ENCODE data around the gene PARVG. TPM values are rescaled to one million over a fixed set of nuclear protein-coding genes. Genes with fewer than 3 reads are reported as not detected.
A peak's percentile ranks its signal among the peaks of the same experiment; 100 is the strongest.

Gene PARVG
- total and polyA plus RNA-seq, 2 of the 8 experiments (the other 6 are each of a cell fraction or from before 2014, with no cell fraction given): 0.37 to 1.5 TPM

- H3K79me1 ChIP-seq (ENCODE audit: low read depth, low read length): no peaks in the 10 kb centered on the region
- FAIRE-seq: no peak
- no peak overlapping the region for H2BK120ac ChIP-seq (replicated peaks; ENCODE audit: low read depth, low read length)
- no peak for TF ChIP-seq POU5F1 (IDR thresholded peaks at IDR 0.05; ENCODE audit: low read depth, low read length)
- TF ChIP-seq NANOG (IDR thresholded peaks at IDR 0.05; ENCODE audit: insufficient read depth, low read depth, low read length, poor library complexity, severe bottlenecking): no peak
- TF ChIP-seq CREB1 (IDR thresholded peaks at IDR 0.05): no peak
- no peak for TF ChIP-seq EZH2 (IDR thresholded peaks at IDR 0.05; ENCODE audit: low read depth, low read length, severe bottlenecking)
- no peak for TF ChIP-seq EGR1 (IDR thresholded peaks at IDR 0.05; ENCODE audit: borderline replicate concordance, low read depth, low read length)
- no peak for TF ChIP-seq SRF (IDR thresholded peaks at IDR 0.05; ENCODE audit: low read depth, low read length)
- no peak for TF ChIP-seq ASH2L (IDR thresholded peaks at IDR 0.05; ENCODE audit: low read length)
- TF ChIP-seq MAX (IDR thresholded peaks at IDR 0.05): no peak
- no peak for TF ChIP-seq NRF1 (IDR thresholded peaks at IDR 0.05; ENCODE audit: low read depth, low read length)
- no peak for TF ChIP-seq GTF2F1 (IDR thresholded peaks at IDR 0.05; ENCODE audit: borderline replicate concordance, low read depth, low read length)
- no peak for TF ChIP-seq SAP30 (IDR thresholded peaks at IDR 0.05; ENCODE audit: insufficient read depth, insufficient replicate concordance, low read length)
- no peak for TF ChIP-seq POLR2AphosphoS5 (IDR thresholded peaks at IDR 0.05; ENCODE audit: low read depth, low read length)
- no peak for TF ChIP-seq CBX8 (IDR thresholded peaks at IDR 0.05; ENCODE audit: borderline replicate concordance, low read depth, low read length)
- no peak for TF ChIP-seq RBBP5 (IDR thresholded peaks at IDR 0.05; ENCODE audit: borderline replicate concordance, low read depth, low read length)
- no peak for TF ChIP-seq CHD2 (IDR thresholded peaks at IDR 0.05; ENCODE audit: low read length)
Measured at GRCh38 chr22:44186737-44187136, 6.0 kb downstream of the PARVG start.

More at GRCh38 chr22:44186737-44187136, 6.0 kb downstream of the PARVG start:
- Histone ChIP-seq H2AFZ (ENCODE audit: low read length) (no peak overlapping the region), H3K4me3 (ENCODE audit: extremely low read depth in 1 of 4, insufficient read depth in 2 of 4, low read depth in 3 of 4, low read length in 4 of 4) (no peak overlapping the region), H3K56ac (replicated peaks; ENCODE audit: insufficient read length, low read depth, low read length) (no peak overlapping the region), H3K23ac (ENCODE audit: insufficient read length) (no peak overlapping the region), H4K5ac (ENCODE audit: insufficient read length, low read depth, low read length) (no peak overlapping the region), H3K27me3 (replicated peaks in 1 of 4; ENCODE audit: control insufficient read depth in 3 of 4, extremely low read depth in 1 of 4, insufficient read depth in 3 of 4, low read length in 3 of 4) (no peaks in the 10 kb centered on the region), H4K91ac (replicated peaks; ENCODE audit: insufficient read length, low read length) (no peak overlapping the region), H3K27ac (ENCODE audit: low read depth, low read length) (no peak overlapping the region), H2BK20ac (ENCODE audit: low read length) (no peak overlapping the region), H3K18ac (ENCODE audit: extremely low read depth, low read length) (no peak overlapping the region), H2BK12ac (ENCODE audit: low read depth, low read length) (peak overlapping the region; percentile 7; the same call in 1 of the 2 replicates), H3K79me2 (ENCODE audit: control insufficient read depth in 1 of 2, insufficient read depth in 2 of 2, low read length in 2 of 2) (no peaks in the 10 kb centered on the region), H2AK5ac (ENCODE audit: low read depth, low read length) (0 out of 2 replicates have a peak overlapping the region, but pooled peaks have one; percentile 3), H3K23me2 (ENCODE audit: low read depth, low read length) (no peaks in the 10 kb centered on the region), H4K8ac (ENCODE audit: extremely low read depth, insufficient read depth, low read length) (no peak overlapping the region), H3K9me3 (ENCODE audit: insufficient read depth in 2 of 2, low read depth in 1 of 2, low read length in 1 of 2) (no peaks in the 10 kb centered on the region), H3K4me1 (replicated peaks in 1 of 4; ENCODE audit: control insufficient read depth in 3 of 4, insufficient read depth in 4 of 4, low read length in 3 of 4) (peaks cover 0 to 5% (median 0%) of the 10 kb centered on the region in 4 experiments; a peak in 1 of 7 replicates), H3K4me2 (ENCODE audit: insufficient read depth in 1 of 2, low read depth in 2 of 2, low read length in 2 of 2) (no peak overlapping the region), H3K9ac (replicated peaks in 1 of 4; ENCODE audit: extremely low read depth in 1 of 4, low read depth in 3 of 4, low read length in 3 of 4) (no peak overlapping the region), H2BK15ac (ENCODE audit: low read length) (no peak overlapping the region), H3K36me3 (ENCODE audit: control insufficient read depth in 2 of 4, insufficient read depth in 4 of 4, low read length in 3 of 4) (no peaks in the 10 kb centered on the region), H3K4ac (replicated peaks; ENCODE audit: insufficient read length, low read depth, low read length) (no peak overlapping the region), H3K14ac (ENCODE audit: insufficient read length) (no peak overlapping the region), H2BK5ac (ENCODE audit: low read depth, low read length) (no peak overlapping the region), H4K20me1 (replicated peaks in 1 of 2; ENCODE audit: control insufficient read depth in 1 of 2, insufficient read depth in 2 of 2, low read length in 2 of 2) (no peaks in the 10 kb centered on the region)
- DNase-seq (ENCODE audit: low read depth in 1 of 2, low spot score in 2 of 2): no peak
- POLR2A ChIA-PET (ENCODE audit: partially characterized antibody): no interaction called here
- CTCF ChIA-PET (ENCODE audit: partially characterized antibody): interaction anchor here (0.6 kb wide), 1 partner anchor 437 kb away, joined by 3 read pairs; no protein-coding TSS in a partner anchor
- 92% methylated on average over 4 of the region's 4 CpGs; no CpG with 5 or more reads in 1 of the 2 experiments for WGBS, 2 experiments (ENCODE audit: extremely low coverage in 1 of 2, insufficient coverage in 1 of 2, insufficient read length in 1 of 2, insufficient replicate concordance in 2 of 2, low coverage in 1 of 2, low lambda C conversion rate in 2 of 2, missing lambda C conversion rate in 1 of 2)
